Measurements from ENCODE around the gene LHFPL3.

The LHFPL3 gene

GRCh38 chr7:104541897-104542296, 213.5 kb downstream of the LHFPL3 start:
- TF ChIP-seq EZH2 (IDR thresholded peaks at IDR 0.05; ENCODE audit: borderline replicate concordance, low read length) (no peak), CTCF (IDR thresholded peaks at IDR 0.05; ENCODE audit: low read length) (no peak)
- Histone ChIP-seq H3K9ac (ENCODE audit: low read length) (no peak overlapping the region), H2AFZ (ENCODE audit: low read length) (no peak overlapping the region), H3F3A (ENCODE audit: insufficient read depth, low read length) (no peaks in the 10 kb centered on the region), H3K4me1 (ENCODE audit: insufficient read depth, low read length, severe bottlenecking) (no peaks in the 10 kb centered on the region), H3K36me3 (ENCODE audit: insufficient read depth, low read length) (no peaks in the 10 kb centered on the region), H3K27me3 (ENCODE audit: insufficient read depth, low read length) (no peaks in the 10 kb centered on the region), H3K9me2 (ENCODE audit: low read depth, low read length) (no peaks in the 10 kb centered on the region), H3K27ac (ENCODE audit: low read depth, low read length, poor library complexity, severe bottlenecking) (no peak overlapping the region), H3K4me3 (ENCODE audit: low read depth, low read length, poor library complexity, severe bottlenecking) (no peak overlapping the region), H4K20me1 (ENCODE audit: insufficient read depth, low read length) (no peaks in the 10 kb centered on the region), H3K4me2 (ENCODE audit: low read length) (no peak overlapping the region), H3K79me2 (ENCODE audit: insufficient read depth, low read length) (no peaks in the 10 kb centered on the region), H3K9me3 (ENCODE audit: low read length) (no peaks in the 10 kb centered on the region)

DNA sequence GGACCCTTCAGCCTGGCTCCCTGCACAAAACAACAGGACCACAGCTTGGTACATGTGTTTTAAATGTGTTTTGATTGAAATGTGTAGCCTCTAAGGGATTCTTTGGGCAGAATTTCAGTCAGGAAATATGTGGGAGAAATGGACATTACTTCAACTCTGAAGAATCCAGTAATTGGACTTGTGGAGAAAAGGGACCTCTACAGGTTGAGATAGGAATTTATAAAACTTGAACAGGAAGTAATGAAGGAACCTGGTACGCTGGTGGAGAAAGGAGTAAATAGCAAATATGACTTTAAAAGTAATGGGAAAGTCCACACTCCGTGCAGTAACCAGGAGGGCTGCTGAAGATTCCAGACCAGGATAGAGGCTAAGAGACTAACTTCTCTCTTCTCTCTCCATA, 220.5 kb downstream of the LHFPL3 start:
- Histone ChIP-seq H3K4me3 (ENCODE audit: low read depth, low read length, poor library complexity, severe bottlenecking) (no peak overlapping the region), H3K4me1 (ENCODE audit: insufficient read depth, low read length, severe bottlenecking) (no peaks in the 10 kb centered on the region), H3K9ac (ENCODE audit: low read length) (no peak overlapping the region), H3K9me3 (ENCODE audit: low read length) (no peaks in the 10 kb centered on the region), H3K9me2 (ENCODE audit: low read depth, low read length) (no peaks in the 10 kb centered on the region), H4K20me1 (ENCODE audit: insufficient read depth, low read length) (no peaks in the 10 kb centered on the region), H2AFZ (ENCODE audit: low read length) (no peak overlapping the region), H3K27ac (ENCODE audit: low read depth, low read length, poor library complexity, severe bottlenecking) (no peak overlapping the region), H3K79me2 (ENCODE audit: insufficient read depth, low read length) (no peaks in the 10 kb centered on the region), H3K36me3 (ENCODE audit: insufficient read depth, low read length) (no peaks in the 10 kb centered on the region), H3K27me3 (ENCODE audit: insufficient read depth, low read length) (no peaks in the 10 kb centered on the region), H3F3A (ENCODE audit: insufficient read depth, low read length) (no peaks in the 10 kb centered on the region), H3K4me2 (ENCODE audit: low read length) (no peak overlapping the region)
- TF ChIP-seq EZH2 (IDR thresholded peaks at IDR 0.05; ENCODE audit: borderline replicate concordance, low read length) (no peak), CTCF (IDR thresholded peaks at IDR 0.05; ENCODE audit: low read length) (peak; percentile 33; the same call in 1 of the 2 replicates)

- Histone ChIP-seq H3K27ac (ENCODE audit: low read depth, low read length, poor library complexity, severe bottlenecking) (no peak overlapping the region), H3K4me1 (ENCODE audit: insufficient read depth, low read length, severe bottlenecking) (no peaks in the 10 kb centered on the region), H2AFZ (ENCODE audit: low read length) (no peak overlapping the region), H3F3A (ENCODE audit: insufficient read depth, low read length) (no peaks in the 10 kb centered on the region), H3K27me3 (ENCODE audit: insufficient read depth, low read length) (no peaks in the 10 kb centered on the region), H4K20me1 (ENCODE audit: insufficient read depth, low read length) (no peaks in the 10 kb centered on the region), H3K79me2 (ENCODE audit: insufficient read depth, low read length) (no peaks in the 10 kb centered on the region), H3K4me2 (ENCODE audit: low read length) (no peak overlapping the region), H3K9me2 (ENCODE audit: low read depth, low read length) (no peaks in the 10 kb centered on the region), H3K9ac (ENCODE audit: low read length) (no peak overlapping the region), H3K9me3 (ENCODE audit: low read length) (no peaks in the 10 kb centered on the region), H3K36me3 (ENCODE audit: insufficient read depth, low read length) (no peaks in the 10 kb centered on the region), H3K4me3 (ENCODE audit: low read depth, low read length, poor library complexity, severe bottlenecking) (no peak overlapping the region)
- TF ChIP-seq CTCF (IDR thresholded peaks at IDR 0.05; ENCODE audit: low read length) = no peak
- TF ChIP-seq EZH2 (IDR thresholded peaks at IDR 0.05; ENCODE audit: borderline replicate concordance, low read length) = no peak
Measured at GRCh38 chr7:104550362-104550761, 222.0 kb downstream of the LHFPL3 start.

Data from OCI-LY1 (cell line).